ENCODE results near the gene P3R3URF.
"Not testable (repeated sequence)": the region's sequence is repeated elsewhere in the genome, so short reads cannot be mapped to it uniquely, and the experiment has no call there.

Gene P3R3URF

GRCh38 chr1:46176211-46176865, at the start of gene P3R3URF:
Gene P3R3URF, minus strand, starts transcription at chr1:46176488. Its CDS starts 17 bp downstream, at chr1:46176471.
- peak within 1 kb of the TSS; percentile 26 for H3K4me2 ChIP-seq (ENCODE audit: low read length)
- no peak within 1 kb of the TSS for H3K9ac ChIP-seq
- H3K79me2 ChIP-seq = no peaks in the 10 kb centered on the region
- H2AFZ ChIP-seq = peak within 1 kb of the TSS; percentile 78
- H3K36me3 ChIP-seq (ENCODE audit: control insufficient read depth, insufficient read depth, low read length) = no peaks in the 10 kb centered on the region
- H3K4me1 ChIP-seq = peaks cover 40% of the 10 kb centered on the region
- no peaks in the 10 kb centered on the region for H3K9me3 ChIP-seq (ENCODE audit: control insufficient read depth, low read length)
- no peak for TF ChIP-seq CTCF (IDR thresholded peaks at IDR 0.05)
- H3K27ac ChIP-seq = peak within 1 kb of the TSS; percentile 89
- H3K4me3 ChIP-seq (ENCODE audit: low read depth, low read length) = no peak within 1 kb of the TSS
- no peaks in the 10 kb centered on the region for H3K27me3 ChIP-seq (ENCODE audit: control insufficient read depth, insufficient read depth, low read length)

GRCh38 chr1:46224966-46225365, 48.7 kb upstream of the P3R3URF start:
- Histone ChIP-seq H3K27me3 (ENCODE audit: control insufficient read depth, insufficient read depth, low read length) (no peaks in the 10 kb centered on the region), H3K4me3 (ENCODE audit: low read depth, low read length) (no peak overlapping the region), H3K79me2 (no peaks in the 10 kb centered on the region), H3K4me1 (peaks cover 4% of the 10 kb centered on the region), H3K36me3 (ENCODE audit: control insufficient read depth, insufficient read depth, low read length) (no peaks in the 10 kb centered on the region), H3K9me3 (ENCODE audit: control insufficient read depth, low read length) (no peaks in the 10 kb centered on the region), H3K9ac (no peak overlapping the region), H3K4me2 (ENCODE audit: low read length) (no peak overlapping the region), H2AFZ (no peak overlapping the region), H3K27ac (no peak overlapping the region)
- no peak for TF ChIP-seq CTCF (IDR thresholded peaks at IDR 0.05)

DNA sequence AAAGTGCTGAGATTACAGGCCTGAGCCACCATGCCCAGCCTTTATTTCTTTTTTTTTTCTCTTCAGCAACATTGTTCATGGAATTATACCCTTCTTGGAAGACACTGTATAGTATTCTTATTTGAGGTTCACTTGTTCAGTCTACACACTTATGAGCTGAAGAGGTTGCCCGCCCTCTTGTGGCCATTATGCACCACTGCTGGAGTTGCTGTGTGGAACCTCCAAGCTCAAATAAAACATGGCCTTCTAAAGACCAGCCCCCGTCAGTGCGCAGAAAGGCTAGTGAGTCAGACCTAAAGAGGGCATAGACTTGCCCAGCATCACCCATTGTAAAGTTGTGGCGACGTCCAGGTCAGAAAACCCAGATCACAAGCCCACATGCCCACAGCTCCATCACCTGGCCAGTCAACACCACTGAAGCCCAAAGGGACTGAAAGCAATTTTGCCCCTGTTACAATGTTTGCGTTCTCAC, 47.2 kb upstream of the P3R3URF start:
- H3K9ac ChIP-seq = no peak overlapping the region
- H3K4me2 ChIP-seq (ENCODE audit: low read length) = no peak overlapping the region
- no peaks in the 10 kb centered on the region for H3K27me3 ChIP-seq (ENCODE audit: control insufficient read depth, insufficient read depth, low read length)
- H3K36me3 ChIP-seq (ENCODE audit: control insufficient read depth, insufficient read depth, low read length) = no peaks in the 10 kb centered on the region
- no peaks in the 10 kb centered on the region for H3K9me3 ChIP-seq (ENCODE audit: control insufficient read depth, low read length)
- no peak overlapping the region for H3K4me3 ChIP-seq (ENCODE audit: low read depth, low read length)
- no peaks in the 10 kb centered on the region for H3K79me2 ChIP-seq
- H2AFZ ChIP-seq = no peak overlapping the region
- H3K4me1 ChIP-seq = peaks cover 4% of the 10 kb centered on the region
- no peak overlapping the region for H3K27ac ChIP-seq
- TF ChIP-seq CTCF (IDR thresholded peaks at IDR 0.05) = peak; percentile 83

- H3K9ac ChIP-seq = not testable (repeated sequence)
These were observed 46.8 kb upstream of the P3R3URF start for GRCh38 chr1:46223055-46223454.

GRCh38 chr1:46221749-46222148, 45.5 kb upstream of the P3R3URF start:
- Histone ChIP-seq H3K9me3 (ENCODE audit: control insufficient read depth, low read length) (no peaks in the 10 kb centered on the region), H3K4me2 (ENCODE audit: low read length) (no peak overlapping the region), H3K27me3 (ENCODE audit: control insufficient read depth, insufficient read depth, low read length) (no peaks in the 10 kb centered on the region), H3K4me1 (peaks cover 4% of the 10 kb centered on the region), H2AFZ (no peak overlapping the region), H3K36me3 (ENCODE audit: control insufficient read depth, insufficient read depth, low read length) (no peaks in the 10 kb centered on the region), H3K27ac (no peak overlapping the region), H3K79me2 (no peaks in the 10 kb centered on the region), H3K9ac (no peak overlapping the region), H3K4me3 (ENCODE audit: low read depth, low read length) (no peak overlapping the region)
- TF ChIP-seq CTCF (IDR thresholded peaks at IDR 0.05) = no peak

More at GRCh38 chr1:46223055-46223454, 46.8 kb upstream of the P3R3URF start:
- not testable (repeated sequence) for H3K36me3 ChIP-seq (ENCODE audit: control insufficient read depth, insufficient read depth, low read length); H2AFZ ChIP-seq; H3K4me3 ChIP-seq (ENCODE audit: low read depth, low read length); H3K27ac ChIP-seq; H3K4me1 ChIP-seq; H3K4me2 ChIP-seq (ENCODE audit: low read length); H3K27me3 ChIP-seq (ENCODE audit: control insufficient read depth, insufficient read depth, low read length); H3K79me2 ChIP-seq; H3K9me3 ChIP-seq (ENCODE audit: control insufficient read depth, low read length)

Measured in parathyroid adenoma (tissue), 2 donors.